Measurements from ENCODE around the gene ME1. TPM values are rescaled to one million over a fixed set of nuclear protein-coding genes. Genes with fewer than 3 reads are reported as not detected.
"Not testable (repeated sequence)": the region's sequence is repeated elsewhere in the genome, so short reads cannot be mapped to it uniquely, and the experiment has no call there.

Gene ME1
- total RNA-seq, 4 donors from 2014 or later: 18.7 to 55.9 (median 30.8) TPM

- intact Hi-C loops (cut with DNase I): no loop called here
- H3K36me3 ChIP-seq: no peaks in the 10 kb centered on the region
- no peak for DNase-seq
- H3K4me3 ChIP-seq (replicated peaks in 1 of 3): no peak overlapping the region
- TF ChIP-seq CTCF (IDR thresholded peaks at IDR 0.05) (no peak), POLR2A (IDR thresholded peaks at IDR 0.05) (no peak)
- WGBS, 2 donors: 90 to 95% methylated on average over 7 of the region's 9 CpGs
- H3K4me1 ChIP-seq: no peaks in the 10 kb centered on the region
- H3K27me3 ChIP-seq: no peaks in the 10 kb centered on the region
- H3K27ac ChIP-seq: no peak overlapping the region
- no peaks in the 10 kb centered on the region for H3K9me3 ChIP-seq
Measured at GRCh38 chr6:83292900-83293843, 137.7 kb downstream of the ME1 start.

GRCh38 chr6:83287298-83287697 lies 143.6 kb downstream of the ME1 start:
- H3K27ac ChIP-seq; H3K36me3 ChIP-seq; intact Hi-C loops (cut with DNase I); H3K27me3 ChIP-seq; H3K9me3 ChIP-seq; DNase-seq; H3K4me1 ChIP-seq; H3K4me3 ChIP-seq (replicated peaks in 1 of 3): not testable (repeated sequence)
- WGBS, 2 donors: 95 to 97% methylated on average over 6 of the region's 6 CpGs

- Histone ChIP-seq H3K4me3 (replicated peaks in 1 of 3) (no peak overlapping the region), H3K4me1 (no peaks in the 10 kb centered on the region), H3K27me3 (no peaks in the 10 kb centered on the region), H3K36me3 (no peaks in the 10 kb centered on the region), H3K9me3 (no peaks in the 10 kb centered on the region), H3K27ac (no peak overlapping the region)
- no peak for DNase-seq
- WGBS, 2 donors: 88 to 91% methylated on average over 4 of the region's 4 CpGs
- intact Hi-C loops (cut with DNase I): no loop called here
- TF ChIP-seq CTCF (IDR thresholded peaks at IDR 0.05): no peak
- no peak for TF ChIP-seq POLR2A (IDR thresholded peaks at IDR 0.05)
Measured at GRCh38 chr6:83285917-83286316, 144.9 kb downstream of the ME1 start.

- Histone ChIP-seq H3K36me3 (no peaks in the 10 kb centered on the region), H3K27ac (no peak overlapping the region), H3K4me3 (replicated peaks in 1 of 3) (no peak overlapping the region), H3K27me3 (no peaks in the 10 kb centered on the region), H3K9me3 (no peaks in the 10 kb centered on the region), H3K4me1 (no peaks in the 10 kb centered on the region)
- no peak for DNase-seq
- intact Hi-C loops (cut with DNase I): no loop called here
- WGBS, 2 donors: 39 to 49% methylated on average over 1 of the region's 1 CpG
- TF ChIP-seq POLR2A (IDR thresholded peaks at IDR 0.05) (no peak), CTCF (IDR thresholded peaks at IDR 0.05) (no peak)
Measured at GRCh38 chr6:83273596-83273995, 157.3 kb downstream of the ME1 start.

- no peak overlapping the region for H3K27ac ChIP-seq
- WGBS, 2 donors: 82 to 87% methylated on average over 6 of the region's 6 CpGs
- no peaks in the 10 kb centered on the region for H3K4me1 ChIP-seq
- no peak for DNase-seq
- TF ChIP-seq POLR2A (IDR thresholded peaks at IDR 0.05) (no peak), CTCF (IDR thresholded peaks at IDR 0.05) (no peak)
- H3K36me3 ChIP-seq: no peaks in the 10 kb centered on the region
- no peak overlapping the region for H3K4me3 ChIP-seq (replicated peaks in 1 of 3)
- no peaks in the 10 kb centered on the region for H3K9me3 ChIP-seq
- intact Hi-C loops (cut with DNase I): no loop called here
- H3K27me3 ChIP-seq: no peaks in the 10 kb centered on the region
Measured at GRCh38 chr6:83270971-83271719, 159.7 kb downstream of the ME1 start.
